Ammon's horn (tissue), 1 donor: ENCODE data around the gene BHLHE41.

Source experiments
- DNase-seq: peaks from one replicate; pipeline ENCODE4 v3.0.0-alpha.2; 2016; ENCODE audit warnings: low spot score

BHLHE41 gene

DNA sequence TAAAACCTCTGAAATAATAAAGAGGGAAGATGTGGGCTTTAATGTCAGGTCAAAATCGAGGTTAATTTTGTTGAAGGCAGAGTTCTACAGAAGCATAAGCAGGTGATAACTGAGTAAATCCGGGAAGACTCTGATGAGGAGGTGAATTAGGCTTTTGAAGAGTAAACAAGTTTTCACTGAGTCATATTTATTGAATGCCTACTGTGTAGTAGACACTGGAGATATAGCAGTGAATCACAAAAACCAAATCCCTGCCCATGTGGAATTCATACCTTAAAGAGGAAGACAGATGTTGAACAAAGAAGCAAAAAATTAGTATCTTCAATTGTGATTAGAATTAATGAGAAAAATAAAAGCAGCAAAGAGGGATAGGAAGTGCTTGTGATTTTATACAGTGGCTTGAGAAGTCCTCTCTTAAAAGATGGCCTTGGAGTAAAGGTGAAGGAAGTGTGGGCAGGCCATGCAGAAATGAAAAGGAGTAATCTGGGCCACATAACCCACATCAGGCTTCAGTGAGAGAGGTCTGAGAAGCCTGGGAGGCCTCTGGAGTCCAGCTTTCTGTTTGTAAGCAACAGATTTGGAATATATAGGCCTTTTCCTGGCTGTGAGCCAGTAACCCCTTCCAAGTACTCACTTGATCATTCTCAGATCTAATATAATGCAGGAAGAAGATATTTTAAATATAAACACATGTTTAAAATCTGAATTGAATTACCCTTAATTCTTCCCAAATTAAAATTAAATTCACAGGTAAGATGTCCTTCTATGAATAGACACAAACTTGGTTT, 46.7 kb downstream of the BHLHE41 start:
- no peak for DNase-seq
